Left forelimb (tissue), 1 donor: ENCODE measurements around the gene PDE1A.

Experiments used
- DNase-seq: peaks from one replicate; pipeline ENCODE4 v3.0.0-alpha.2; 2018; ENCODE audit warnings: low spot score

PDE1A gene

GRCh38 chr2:182426918-182427240, at the start of gene PDE1A:
TSS of gene PDE1A (minus strand) at chr2:182427036.
- DNase-seq, result no peak

- DNase-seq, result no peak
These were observed 46.8 kb upstream of the PDE1A start for GRCh38 chr2:182473635-182474034.

GRCh38 chr2:182463760-182464159, 36.9 kb upstream of the PDE1A start:
- no peak for DNase-seq

GRCh38 chr2:182456784-182457183, 29.9 kb upstream of the PDE1A start:
- DNase-seq, result no peak

- DNase-seq, result no peak
These were observed 25.7 kb upstream of the PDE1A start for GRCh38 chr2:182452456-182452990.

GRCh38 chr2:182448371-182448770, 21.5 kb upstream of the PDE1A start:
- no peak for DNase-seq

- DNase-seq, result no peak
These were observed 21.0 kb upstream of the PDE1A start for GRCh38 chr2:182447863-182448262.

- DNase-seq, result no peak
These were observed 20.3 kb upstream of the PDE1A start for GRCh38 chr2:182447163-182447562.

- no peak for DNase-seq
These were observed 19.3 kb upstream of the PDE1A start for GRCh38 chr2:182446087-182446486.

GRCh38 chr2:182445391-182445965, 18.6 kb upstream of the PDE1A start:
- DNase-seq, result no peak

GRCh38 chr2:182444806-182445205, 18.0 kb upstream of the PDE1A start:
- no peak for DNase-seq

GRCh38 chr2:182444170-182444569, 17.3 kb upstream of the PDE1A start:
- no peak for DNase-seq

GRCh38 chr2:182436252-182436651, 9.4 kb upstream of the PDE1A start:
- no peak for DNase-seq

- DNase-seq, result no peak
These were observed 8.9 kb upstream of the PDE1A start for GRCh38 chr2:182435754-182436153.

GRCh38 chr2:182432051-182432450, 5.2 kb upstream of the PDE1A start:
- no peak for DNase-seq

- DNase-seq, result no peak
These were observed 1.6 kb upstream of the PDE1A start for GRCh38 chr2:182428476-182428875.

GRCh38 chr2:182426082-182426917, 536 bp downstream of the PDE1A start:
- DNase-seq, result no peak

- no peak for DNase-seq
These were observed 4.0 kb downstream of the PDE1A start for GRCh38 chr2:182422864-182423263.

- DNase-seq, result no peak
These were observed 6.2 kb downstream of the PDE1A start for GRCh38 chr2:182420669-182421068.

- no peak for DNase-seq
These were observed 10.0 kb downstream of the PDE1A start for GRCh38 chr2:182416861-182417260.

- no peak for DNase-seq
These were observed 10.6 kb downstream of the PDE1A start for GRCh38 chr2:182416191-182416590.

- DNase-seq, result no peak
These were observed 11.1 kb downstream of the PDE1A start for GRCh38 chr2:182415771-182416170.

- no peak for DNase-seq
These were observed 14.0 kb downstream of the PDE1A start for GRCh38 chr2:182412858-182413257.

GRCh38 chr2:182410120-182410519, 16.7 kb downstream of the PDE1A start:
- DNase-seq, result no peak
